Ovary (tissue), 3 donors: Measurements from ENCODE around the gene TOR1A.

Experiments
- POLR2A ChIP-seq: fragments of 450-650 bp; IDR thresholded peaks from one replicate; pipeline ENCODE4 v1.6.1; 2017; ENCODE audit warnings: antibody characterized with exemption, mild to moderate bottlenecking, moderate library complexity
- TF ChIP-seq, protein P1 (sequence below), 3 donors: fragments of 450-650 bp in 2 of 3; fragments of 200-600 bp in 1 of 3; IDR thresholded peaks; one replicate each; pipeline versions ENCODE4 v1.5.1 to v1.8.0; 2016 to 2022; ENCODE audit warnings: antibody characterized with exemption in 3 of 3, mild to moderate bottlenecking in 1 of 3
- donor health status: DM: no; HTN: no; CAD: no.

DNA sequence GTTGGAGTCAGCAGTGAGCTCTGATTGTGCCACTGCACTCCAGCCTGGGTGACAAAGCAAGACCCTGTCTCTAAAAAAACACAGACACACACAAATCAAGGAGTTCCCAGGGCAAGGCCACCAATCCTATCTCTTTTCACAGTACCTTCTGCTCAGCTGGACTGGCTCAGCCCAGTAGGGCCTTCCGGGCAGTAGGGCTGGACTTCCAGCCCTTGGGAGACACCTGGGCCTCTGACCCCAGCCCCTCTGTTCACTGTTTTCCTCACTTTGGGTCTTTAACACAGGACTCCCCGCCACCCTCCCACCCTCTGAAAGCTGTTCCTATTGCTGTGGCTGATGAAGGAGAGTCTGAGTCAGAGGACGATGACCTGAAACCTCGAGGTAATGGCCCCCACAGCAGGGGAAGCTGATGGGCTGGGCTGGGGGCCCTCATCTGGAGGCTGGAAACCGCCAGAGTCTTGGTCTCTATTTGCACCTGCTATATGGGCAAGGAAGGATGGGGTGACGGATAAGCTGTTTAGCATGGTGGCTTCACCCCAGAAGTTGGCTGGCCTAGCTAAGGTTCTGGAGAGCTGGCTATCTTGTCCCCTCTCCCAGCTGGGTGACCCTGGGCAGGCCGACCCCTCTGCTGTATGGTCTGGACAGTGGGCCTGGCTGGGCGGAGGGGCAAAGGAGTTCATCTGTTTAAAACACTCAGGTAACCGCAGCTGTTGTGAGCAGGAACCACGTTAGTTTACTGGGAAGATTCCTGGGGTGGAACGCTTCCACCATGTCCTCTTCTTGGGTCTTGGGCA, 36.9 kb upstream of the TOR1A start:
- TF ChIP-seq, protein P1, sequence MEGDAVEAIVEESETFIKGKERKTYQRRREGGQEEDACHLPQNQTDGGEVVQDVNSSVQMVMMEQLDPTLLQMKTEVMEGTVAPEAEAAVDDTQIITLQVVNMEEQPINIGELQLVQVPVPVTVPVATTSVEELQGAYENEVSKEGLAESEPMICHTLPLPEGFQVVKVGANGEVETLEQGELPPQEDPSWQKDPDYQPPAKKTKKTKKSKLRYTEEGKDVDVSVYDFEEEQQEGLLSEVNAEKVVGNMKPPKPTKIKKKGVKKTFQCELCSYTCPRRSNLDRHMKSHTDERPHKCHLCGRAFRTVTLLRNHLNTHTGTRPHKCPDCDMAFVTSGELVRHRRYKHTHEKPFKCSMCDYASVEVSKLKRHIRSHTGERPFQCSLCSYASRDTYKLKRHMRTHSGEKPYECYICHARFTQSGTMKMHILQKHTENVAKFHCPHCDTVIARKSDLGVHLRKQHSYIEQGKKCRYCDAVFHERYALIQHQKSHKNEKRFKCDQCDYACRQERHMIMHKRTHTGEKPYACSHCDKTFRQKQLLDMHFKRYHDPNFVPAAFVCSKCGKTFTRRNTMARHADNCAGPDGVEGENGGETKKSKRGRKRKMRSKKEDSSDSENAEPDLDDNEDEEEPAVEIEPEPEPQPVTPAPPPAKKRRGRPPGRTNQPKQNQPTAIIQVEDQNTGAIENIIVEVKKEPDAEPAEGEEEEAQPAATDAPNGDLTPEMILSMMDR (IDR thresholded peaks at IDR 0.05): no peak
- no peak for TF ChIP-seq POLR2A
